ENCODE data around the gene PLET1.

- TF ChIP-seq EP300 (IDR thresholded peaks at IDR 0.05): no peak
- no peak for TF ChIP-seq POLR2A (IDR thresholded peaks at IDR 0.05)
- no peak for TF ChIP-seq CTCF (IDR thresholded peaks at IDR 0.05)
- no peak for TF ChIP-seq POLR2AphosphoS5 (IDR thresholded peaks at IDR 0.05)
Observed at GRCh38 chr11:112223121-112223520, 37.5 kb downstream of the PLET1 start.
